HG02970 (cell line): Measurements from ENCODE around the gene ALG11.
"Not testable (repeated sequence)": the region's sequence is repeated elsewhere in the genome, so short reads cannot be mapped to it uniquely, and the experiment has no call there.

Experiments used
- ATAC-seq: cut with Tn5 transposase; IDR thresholded peaks from one replicate; pipeline ENCODE4 v1.9.1; 2021; ENCODE audit warnings: mild to moderate bottlenecking, moderate library complexity, moderate number of reproducible peaks; ENCODE audit not compliant: unreplicated experiment, low FRiP score

The ALG11 gene

DNA sequence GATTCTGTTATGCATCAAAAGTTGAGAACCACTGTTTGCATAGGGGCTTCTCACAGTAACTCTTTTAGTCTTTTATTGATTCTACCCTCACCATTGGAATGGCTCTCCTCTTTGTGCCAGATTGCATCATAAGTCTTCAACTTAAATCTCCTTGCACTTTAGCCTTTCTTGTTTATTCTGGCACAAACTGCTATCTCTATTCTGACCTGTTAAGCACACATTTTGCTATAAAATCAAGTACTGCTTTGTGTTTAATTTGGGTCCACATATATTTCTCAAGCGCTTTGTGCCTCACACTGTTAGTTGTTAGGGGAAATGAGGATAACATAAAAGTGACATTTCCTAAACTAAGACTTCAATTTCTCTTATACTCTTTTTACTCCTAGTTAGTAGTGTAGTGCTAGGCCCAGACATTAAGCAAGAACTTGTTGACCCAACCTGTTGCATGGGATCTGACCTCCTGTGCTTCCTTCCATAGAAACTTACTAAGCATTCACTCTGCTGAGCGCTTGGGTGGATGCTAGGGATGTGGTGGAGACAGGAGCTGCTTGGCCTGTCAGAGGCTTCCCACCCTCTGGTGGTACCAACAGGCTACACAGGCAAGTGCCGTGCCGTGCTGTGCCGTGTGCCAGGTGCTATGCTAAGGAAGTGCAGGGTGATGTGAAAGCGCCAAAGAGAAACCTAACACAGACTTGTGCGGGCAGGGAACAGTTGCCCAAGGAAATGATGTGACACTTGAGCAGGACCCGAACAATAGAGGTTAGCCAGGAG is 13.5 kb downstream of the ALG11 start:
- ATAC-seq = no peak

DNA sequence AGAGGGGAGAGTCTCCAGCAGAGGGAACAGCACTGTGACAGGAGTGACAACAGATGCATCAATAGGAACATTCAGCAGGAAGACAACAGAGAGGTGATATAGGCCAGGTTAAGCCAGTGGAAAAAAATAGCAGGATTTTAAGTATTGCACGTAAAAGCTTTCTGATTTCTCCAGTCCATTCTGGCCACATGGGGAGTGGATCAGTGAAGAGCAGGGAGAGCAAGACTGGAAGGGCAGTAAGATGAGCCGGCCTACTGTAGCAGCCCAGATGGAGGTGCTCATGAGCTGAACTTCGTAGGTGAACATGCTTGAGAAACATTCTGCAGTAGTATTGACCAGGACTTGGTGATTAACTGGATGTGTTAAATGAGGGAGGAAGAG is 14.0 kb downstream of the ALG11 start:
- no peak for ATAC-seq

DNA sequence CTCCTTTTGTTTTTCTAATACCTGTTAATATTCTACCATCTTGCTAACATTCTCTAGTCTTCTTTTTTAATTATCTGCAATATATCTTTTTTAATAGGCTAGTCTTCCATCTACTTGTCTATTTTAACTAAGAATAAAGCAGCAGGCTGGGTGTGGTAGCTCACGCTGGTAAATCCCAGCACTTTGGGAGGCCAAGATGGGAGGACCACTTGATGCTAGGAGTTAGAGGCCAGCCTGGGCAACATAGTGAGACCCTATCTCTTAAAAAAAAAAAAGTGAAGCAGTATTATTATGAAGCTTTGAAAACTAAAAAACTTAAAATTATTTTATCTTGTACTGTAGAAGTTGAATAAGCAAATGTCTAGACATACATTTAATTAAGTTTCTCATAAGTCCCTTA is 15.6 kb downstream of the ALG11 start:
- ATAC-seq = no peak

DNA sequence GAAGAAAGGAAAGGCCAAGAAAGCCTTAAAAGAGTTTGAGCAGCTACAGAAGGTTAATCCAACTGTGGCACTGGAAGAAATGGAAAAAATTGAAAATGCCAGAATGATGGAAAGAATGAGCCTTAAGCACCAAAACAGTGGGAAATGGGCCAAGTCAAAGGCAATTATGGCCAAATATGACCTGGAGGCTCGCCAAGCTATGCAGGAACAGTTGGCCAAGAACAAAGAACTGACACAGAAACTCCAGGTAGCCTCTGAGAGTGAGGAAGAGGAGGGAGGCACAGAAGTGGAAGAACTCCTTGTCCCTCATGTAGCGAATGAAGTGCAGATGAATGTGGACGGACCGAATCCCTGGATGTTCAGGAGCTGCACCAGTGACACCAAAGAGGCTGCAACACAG is 17.4 kb downstream of the ALG11 start:
- ATAC-seq = no peak

DNA sequence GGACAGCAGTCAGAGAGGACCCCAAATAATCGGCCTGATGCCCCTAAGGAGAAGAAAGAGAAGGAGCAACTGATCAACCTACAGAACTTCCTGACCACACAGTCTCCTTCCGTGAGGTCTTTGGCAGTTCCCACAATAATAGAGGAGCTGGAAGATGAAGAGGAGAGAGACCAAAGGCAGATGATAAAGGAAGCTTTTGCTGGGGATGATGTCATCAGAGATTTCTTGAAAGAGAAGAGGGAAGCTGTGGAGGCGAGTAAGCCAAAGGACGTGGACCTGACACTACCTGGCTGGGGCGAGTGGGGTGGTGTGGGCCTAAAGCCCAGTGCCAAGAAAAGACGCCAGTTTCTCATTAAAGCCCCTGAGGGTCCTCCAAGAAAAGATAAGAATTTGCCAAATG is 18.2 kb downstream of the ALG11 start:
- not testable (repeated sequence) for ATAC-seq

DNA sequence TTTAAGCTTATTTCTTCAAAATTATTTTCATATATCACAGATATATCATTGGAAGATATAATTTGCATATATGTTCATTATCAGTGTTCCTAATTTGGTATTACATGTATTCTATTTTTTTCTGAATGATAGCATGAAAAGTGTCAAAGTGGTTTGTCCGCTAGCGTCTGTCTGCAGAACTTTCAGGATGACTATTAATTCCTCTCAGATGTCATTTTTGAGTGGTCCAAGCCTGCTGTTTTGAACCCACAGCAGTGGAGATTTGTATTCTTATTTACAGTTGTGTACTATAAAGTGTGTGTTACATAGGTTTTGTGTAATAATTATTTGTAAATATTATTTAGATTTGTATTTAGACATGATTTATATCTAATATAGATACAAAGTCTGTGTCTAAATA is 20.8 kb downstream of the ALG11 start:
- ATAC-seq = no peak

DNA sequence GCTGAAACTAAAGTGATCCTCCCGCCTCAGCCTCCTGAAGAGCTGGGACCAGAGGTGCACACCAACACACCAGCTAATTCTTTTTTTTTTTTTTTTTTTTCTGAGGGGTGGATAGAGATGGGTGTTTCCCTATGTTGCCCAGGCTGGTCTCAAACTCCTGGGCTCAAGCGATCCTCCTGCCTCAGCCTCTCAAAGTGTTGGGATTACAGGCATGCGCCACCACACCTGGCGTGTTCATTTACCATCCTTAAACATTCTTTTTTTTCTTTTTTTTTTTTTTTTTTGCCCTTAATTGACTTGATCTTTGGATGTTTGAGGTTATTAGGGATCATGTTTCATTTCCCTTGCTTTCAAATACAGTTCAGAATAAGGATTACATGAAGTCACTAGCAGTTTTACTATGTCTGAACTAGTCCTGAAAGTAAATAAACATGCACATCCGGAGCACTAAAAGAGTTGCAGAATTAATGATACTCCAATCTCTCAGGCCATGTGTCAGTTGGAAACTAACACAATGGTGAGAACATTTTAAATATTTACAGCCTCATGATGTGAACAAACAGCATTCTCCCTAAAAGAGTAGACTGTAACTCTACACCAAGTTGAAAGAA is 22.5 kb downstream of the ALG11 start:
- no peak for ATAC-seq

DNA sequence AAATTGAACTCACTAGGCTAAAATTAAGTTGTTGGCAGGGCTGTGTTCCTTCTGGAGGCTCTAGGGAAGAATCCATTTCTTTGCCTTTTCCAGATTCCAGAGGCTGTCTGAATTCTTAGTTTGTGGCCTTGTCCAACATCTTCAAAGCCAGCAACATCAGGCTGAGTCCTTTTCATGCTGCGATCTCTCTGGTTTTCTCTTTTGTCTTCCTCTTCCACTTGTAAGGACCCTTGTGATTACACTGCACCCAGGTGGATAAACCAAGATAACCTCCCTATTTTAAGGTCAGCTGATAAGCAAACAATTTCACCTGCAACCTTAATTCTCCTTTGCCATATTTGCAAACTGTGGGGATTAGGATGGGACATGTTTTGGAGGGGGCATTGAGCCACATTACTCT is 23.8 kb downstream of the ALG11 start:
- ATAC-seq = no peak

DNA sequence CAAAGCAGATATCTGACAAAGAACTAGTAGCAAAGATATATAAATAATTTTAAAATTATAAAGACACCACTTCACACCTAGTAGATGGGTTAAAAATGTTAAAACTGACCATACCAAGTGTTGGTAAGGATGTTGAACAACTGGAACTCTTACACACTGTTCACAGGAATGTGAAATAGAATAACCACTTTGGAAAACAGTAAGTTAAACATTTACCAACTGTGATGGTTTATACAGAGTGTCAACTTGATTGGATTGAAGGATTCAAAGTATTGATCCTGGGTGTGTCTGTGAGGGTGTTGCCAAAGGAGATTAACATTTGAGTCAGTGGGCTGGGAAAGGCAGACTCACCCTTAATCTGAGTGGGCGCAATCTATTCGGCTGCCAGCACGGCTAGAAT is 31.5 kb downstream of the ALG11 start:
- no peak for ATAC-seq

DNA sequence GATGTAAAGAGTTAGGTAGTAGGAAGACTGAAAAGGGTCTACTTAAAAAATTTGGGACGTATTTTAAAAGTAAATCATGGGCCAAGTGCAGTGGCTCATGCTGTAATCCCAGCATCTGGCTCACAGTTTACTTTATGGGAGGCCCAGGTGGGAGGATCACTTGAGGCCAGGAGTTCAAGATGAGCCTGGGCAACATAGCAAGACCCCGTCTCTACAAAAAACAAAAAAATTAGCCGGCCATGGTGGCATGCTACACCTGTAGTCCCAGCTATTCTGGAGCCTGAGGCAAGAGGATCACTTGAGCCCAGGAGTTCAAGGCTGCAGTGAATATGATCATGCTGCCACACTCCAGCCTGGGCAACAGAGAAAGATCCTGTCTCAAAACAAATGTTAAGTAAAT is 35.3 kb downstream of the ALG11 start:
- ATAC-seq = no peak

DNA sequence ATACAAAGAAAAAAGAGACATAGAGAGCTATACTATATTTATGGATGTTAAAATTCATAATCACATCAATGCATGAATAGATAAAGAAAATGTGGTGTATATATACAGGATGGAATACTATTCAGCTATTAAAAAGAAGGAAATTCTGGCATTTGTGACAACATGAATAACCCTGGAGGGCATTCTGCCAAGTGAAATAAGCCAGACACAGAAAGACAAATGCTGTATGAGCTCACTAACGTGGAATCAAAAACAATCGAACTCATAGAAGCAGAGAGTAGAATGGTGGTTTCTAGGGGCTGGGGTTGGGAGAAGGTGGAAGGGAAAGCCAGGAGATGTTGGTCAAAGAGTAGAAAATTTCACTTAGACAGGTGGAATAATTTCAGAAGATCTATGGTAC is 36.3 kb downstream of the ALG11 start:
- no peak for ATAC-seq

DNA sequence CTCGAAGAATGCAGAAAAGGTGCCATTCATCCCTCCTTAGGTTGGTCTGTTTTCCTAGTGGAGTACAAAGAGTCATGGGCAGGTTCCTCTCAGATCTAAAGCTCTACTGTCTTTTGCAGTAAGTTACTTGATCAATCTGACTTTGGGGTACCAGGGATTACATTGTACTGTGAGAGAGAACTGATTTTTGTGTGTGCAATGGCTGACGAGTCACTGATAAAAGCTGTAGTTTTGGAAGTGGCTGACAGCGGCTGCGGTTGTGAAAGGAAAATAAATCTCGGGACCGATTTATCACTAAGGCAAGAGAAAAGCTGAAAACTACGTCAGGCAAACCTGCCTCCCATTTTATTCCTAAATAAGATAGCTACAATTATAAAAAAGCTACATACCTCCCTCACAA is 39.2 kb downstream of the ALG11 start:
- ATAC-seq = no peak

DNA sequence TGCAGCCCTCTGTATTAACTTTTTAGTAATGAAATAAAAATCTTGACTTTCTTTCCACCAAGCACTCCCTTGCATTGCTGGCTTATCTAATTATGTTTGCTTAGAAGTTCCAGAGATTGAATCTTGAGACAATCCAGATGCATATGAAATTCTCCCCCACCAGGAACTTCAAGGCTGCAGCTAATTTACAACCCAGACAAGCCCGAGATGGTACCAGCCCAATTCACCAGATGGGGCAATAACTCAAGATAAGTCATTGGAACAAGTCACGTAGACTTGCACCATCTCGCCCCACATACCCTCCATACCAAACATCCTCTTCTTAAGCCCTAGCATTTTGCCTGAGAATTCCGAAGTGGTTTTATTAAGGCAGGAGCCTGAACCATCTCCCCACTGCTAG is 41.3 kb downstream of the ALG11 start:
- no peak for ATAC-seq

DNA sequence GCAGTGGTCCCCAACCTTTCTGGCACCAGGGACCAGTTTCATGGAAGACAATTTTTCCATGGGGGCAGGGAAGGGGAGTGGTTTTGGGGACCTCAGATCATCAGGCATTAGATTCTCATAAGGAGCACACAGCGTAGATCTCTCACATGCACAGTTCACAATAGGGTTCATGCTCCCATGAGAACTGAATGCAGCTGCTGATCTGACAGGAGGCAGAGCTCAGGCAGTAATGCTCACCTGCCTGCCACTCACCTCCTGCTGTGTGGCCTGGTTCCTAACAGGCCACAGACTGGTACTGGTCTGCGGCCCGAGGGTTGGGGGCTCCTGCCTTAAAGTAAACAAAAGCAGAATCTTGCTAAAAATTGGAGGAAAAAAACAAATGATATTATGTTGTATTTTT is 48.9 kb downstream of the ALG11 start:
- not testable (repeated sequence) for ATAC-seq

DNA sequence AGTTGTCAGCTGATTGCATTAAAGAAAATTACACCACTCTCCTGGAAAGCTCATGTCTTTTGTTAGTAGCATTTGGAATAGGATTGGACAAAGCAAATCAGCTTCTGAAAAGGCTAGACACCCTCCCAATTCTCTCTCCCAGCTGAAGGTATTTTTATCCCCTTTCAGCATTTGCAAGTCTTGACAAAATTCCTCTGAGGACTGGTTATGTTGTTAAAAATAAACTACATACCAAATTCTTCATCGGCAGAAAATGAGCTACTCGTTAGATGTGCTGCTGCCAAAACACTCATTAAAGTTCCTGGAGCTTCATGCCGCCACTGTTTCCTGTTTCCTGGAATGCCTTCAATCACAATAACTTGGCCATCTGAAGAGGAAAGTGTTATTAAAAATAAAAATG is 49.4 kb downstream of the ALG11 start:
- no peak for ATAC-seq

DNA sequence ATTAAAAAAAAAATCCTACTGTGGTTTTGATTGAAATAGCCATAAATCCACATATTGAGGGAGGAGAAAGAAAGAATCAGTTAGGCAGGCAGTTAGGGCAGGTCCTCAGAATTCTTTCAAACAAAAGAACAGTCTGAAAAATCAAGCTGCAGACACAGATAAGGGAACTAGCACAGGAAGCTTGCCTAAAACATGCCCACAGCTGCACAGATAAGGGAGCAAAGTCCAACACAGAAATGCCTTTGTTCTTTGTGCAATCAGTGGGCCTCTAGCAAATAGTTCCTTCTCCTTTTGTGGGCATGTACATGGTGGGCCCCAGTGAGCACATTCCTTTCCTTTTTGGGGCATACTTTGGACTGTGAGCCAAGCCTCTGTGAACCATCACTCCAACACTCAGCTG is 55.0 kb downstream of the ALG11 start:
- ATAC-seq = no peak

DNA sequence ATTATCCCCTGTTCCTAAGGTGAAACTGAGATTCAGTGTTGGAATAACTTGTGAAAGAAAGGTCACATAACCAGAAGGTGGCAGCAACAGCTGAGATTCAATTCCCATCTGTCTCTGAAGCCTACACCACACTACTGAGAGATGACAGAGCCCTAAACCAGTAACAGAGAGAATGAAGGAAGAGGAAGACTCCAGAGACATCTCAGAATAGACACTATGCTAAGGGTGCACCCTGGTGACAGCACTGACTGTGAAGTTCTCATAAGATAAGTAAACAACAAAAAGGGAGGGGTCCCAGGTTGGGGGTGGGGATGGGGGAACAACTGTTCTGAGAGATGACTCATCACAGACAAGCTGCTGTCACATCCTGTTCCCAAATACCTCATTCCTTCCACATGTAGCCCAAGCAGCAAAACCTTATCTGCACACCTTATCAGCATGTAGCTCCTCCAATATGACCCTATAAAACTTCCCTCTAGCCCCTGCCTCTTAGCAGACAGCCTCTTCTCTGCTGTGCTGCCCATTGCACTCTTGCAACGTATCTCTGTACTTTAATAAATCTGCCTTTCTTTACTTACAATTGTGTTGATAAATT is 58.8 kb downstream of the ALG11 start:
- no peak for ATAC-seq
